HEK293 (cell line): ENCODE data around the gene DNAL4.

Experiments
- CTCF ChIP-seq: fragments of 450-650 bp; formaldehyde crosslinking; IDR thresholded peaks from 2 replicates; pipeline ENCODE4 v1.5.1; 2016; ENCODE audit warnings: missing biosample characterization, missing genetic modification characterization
- PBX3 ChIP-seq: sonication (generic); formaldehyde crosslinking; IDR thresholded peaks from 2 replicates; pipeline ENCODE4 v1.8.1; 2022; ENCODE audit warnings: mild to moderate bottlenecking, moderate library complexity, missing genetic modification reagents
- TRIM28 ChIP-seq: IDR thresholded peaks from 2 replicates; pipeline ENCODE4 v1.6.1; 2011; ENCODE audit warnings: low read length, control low read depth, borderline replicate concordance
- ZBTB1 ChIP-seq: fragments of 450-650 bp; formaldehyde crosslinking; IDR thresholded peaks from 2 replicates; pipeline ENCODE4 v1.5.1; 2016; ENCODE audit warnings: missing biosample characterization, missing genetic modification characterization
- ZBTB10 ChIP-seq: fragments of 450-650 bp; formaldehyde crosslinking; IDR thresholded peaks from 2 replicates; pipeline ENCODE4 v1.5.1; 2016; ENCODE audit warnings: missing biosample characterization, missing genetic modification characterization
- ZNF140 ChIP-seq: fragments of 450-650 bp; formaldehyde crosslinking; IDR thresholded peaks from 2 replicates; pipeline ENCODE4 v1.5.1; 2016; ENCODE audit warnings: missing biosample characterization, missing genetic modification characterization
- ZNF175 ChIP-seq: fragments of 450-650 bp; formaldehyde crosslinking; IDR thresholded peaks from 2 replicates; pipeline ENCODE4 v1.5.1; 2016; ENCODE audit warnings: missing biosample characterization, missing genetic modification characterization
- ZNF23 ChIP-seq: fragments of 450-650 bp; formaldehyde crosslinking; IDR thresholded peaks from 2 replicates; pipeline ENCODE4 v1.5.1; 2016; ENCODE audit warnings: missing biosample characterization, missing genetic modification characterization, borderline replicate concordance
- ZNF292 ChIP-seq: fragments of 450-650 bp; formaldehyde crosslinking; IDR thresholded peaks from 2 replicates; pipeline ENCODE4 v1.5.1; 2016; ENCODE audit warnings: low read depth, missing biosample characterization, missing genetic modification characterization, borderline replicate concordance
- ZNF398 ChIP-seq: fragments of 450-650 bp; formaldehyde crosslinking; IDR thresholded peaks from 2 replicates; pipeline ENCODE4 v1.5.1; 2017; ENCODE audit warnings: missing biosample characterization, missing genetic modification characterization
- ZNF549 ChIP-seq: fragments of 450-650 bp; IDR thresholded peaks from 2 replicates; pipeline ENCODE4 v1.5.1; 2018; ENCODE audit warnings: missing biosample characterization, missing genetic modification characterization, mild to moderate bottlenecking, inconsistent platforms, moderate library complexity
- ZNF580 ChIP-seq: fragments of 450-650 bp; formaldehyde crosslinking; IDR thresholded peaks from 2 replicates; pipeline ENCODE4 v1.5.1; 2016; ENCODE audit warnings: missing biosample characterization, missing genetic modification characterization

GRCh38 chr22:38766076-38766777 lies 27.7 kb downstream of the DNAL4 start:
- TF ChIP-seq CTCF (tag by site-specific recombination): peak; percentile 73
- no peak for TF ChIP-seq ZNF175 (tag by site-specific recombination)
- TF ChIP-seq ZNF580 (tag by site-specific recombination): no peak
- no peak for TF ChIP-seq ZBTB1 (tag by site-specific recombination)
- no peak for TF ChIP-seq ZNF398 (tag by site-specific recombination)
- TF ChIP-seq ZNF140 (tag by site-specific recombination): no peak
- no peak for TF ChIP-seq PBX3
- no peak for TF ChIP-seq ZNF23 (tag by site-specific recombination)
- TF ChIP-seq ZNF549 (tag by site-specific recombination): no peak
- no peak for TF ChIP-seq TRIM28
- TF ChIP-seq ZNF292 (tag by site-specific recombination): no peak
- no peak for TF ChIP-seq ZBTB10 (tag by site-specific recombination)
